GM19372 (cell line): Measurements from ENCODE around the gene GGTLC2.
"Not testable (repeated sequence)": the region's sequence is repeated elsewhere in the genome, so short reads cannot be mapped to it uniquely, and the experiment has no call there.

Source experiments
- ATAC-seq: cut with Tn5 transposase; IDR thresholded peaks from one replicate; pipeline ENCODE4 v1.9.1; 2021; ENCODE audit warnings: mild to moderate bottlenecking, low read depth, moderate library complexity; ENCODE audit not compliant: unreplicated experiment

GGTLC2 gene

GRCh38 chr22:22644314-22644713, at the start of gene GGTLC2:
TSS of gene GGTLC2 (plus strand) at chr22:22644614. CDS start at chr22:22646346, 1,732 bp downstream.
- not testable (repeated sequence) for ATAC-seq

GRCh38 chr22:22595001-22595835, 49.2 kb upstream of the GGTLC2 start:
- no peak for ATAC-seq

- ATAC-seq: no peak
These were observed 46.3 kb upstream of the GGTLC2 start for GRCh38 chr22:22598144-22598543.

GRCh38 chr22:22599248-22599647, 45.2 kb upstream of the GGTLC2 start:
- no peak for ATAC-seq

GRCh38 chr22:22600531-22601261, 43.7 kb upstream of the GGTLC2 start:
- ATAC-seq: no peak

- no peak for ATAC-seq
These were observed 40.9 kb upstream of the GGTLC2 start for GRCh38 chr22:22603470-22603947.

- ATAC-seq: no peak
These were observed 39.9 kb upstream of the GGTLC2 start for GRCh38 chr22:22604326-22605073.

GRCh38 chr22:22605074-22605404, 39.4 kb upstream of the GGTLC2 start:
- no peak for ATAC-seq

GRCh38 chr22:22608022-22608421, 36.4 kb upstream of the GGTLC2 start:
- ATAC-seq: not testable (repeated sequence)

- no peak for ATAC-seq
These were observed 35.1 kb upstream of the GGTLC2 start for GRCh38 chr22:22609291-22609690.

- ATAC-seq: no peak
These were observed 31.9 kb upstream of the GGTLC2 start for GRCh38 chr22:22612516-22612915.

- ATAC-seq: no peak
These were observed 30.3 kb upstream of the GGTLC2 start for GRCh38 chr22:22614065-22614464.

GRCh38 chr22:22616636-22617035, 27.8 kb upstream of the GGTLC2 start:
- ATAC-seq: no peak

- no peak for ATAC-seq
These were observed 26.0 kb upstream of the GGTLC2 start for GRCh38 chr22:22618448-22618847.

- ATAC-seq: no peak
These were observed 25.5 kb upstream of the GGTLC2 start for GRCh38 chr22:22618923-22619322.

GRCh38 chr22:22619765-22620414, 24.5 kb upstream of the GGTLC2 start:
- ATAC-seq: no peak

- not testable (repeated sequence) for ATAC-seq
These were observed 15.6 kb upstream of the GGTLC2 start for GRCh38 chr22:22628546-22629495.

- not testable (repeated sequence) for ATAC-seq
These were observed 13.2 kb upstream of the GGTLC2 start for GRCh38 chr22:22631223-22631652.

- not testable (repeated sequence) for ATAC-seq
These were observed 12.2 kb upstream of the GGTLC2 start for GRCh38 chr22:22632226-22632625.
